ENCODE results near the gene LGR4. TPM values are rescaled to one million over a fixed set of nuclear protein-coding genes. Genes with fewer than 3 reads are reported as not detected.

Gene LGR4
- total and polyA plus RNA-seq, 2 of the 4 experiments (the other 2 are of a cell fraction), result 2.9 to 6.8 TPM

DNA sequence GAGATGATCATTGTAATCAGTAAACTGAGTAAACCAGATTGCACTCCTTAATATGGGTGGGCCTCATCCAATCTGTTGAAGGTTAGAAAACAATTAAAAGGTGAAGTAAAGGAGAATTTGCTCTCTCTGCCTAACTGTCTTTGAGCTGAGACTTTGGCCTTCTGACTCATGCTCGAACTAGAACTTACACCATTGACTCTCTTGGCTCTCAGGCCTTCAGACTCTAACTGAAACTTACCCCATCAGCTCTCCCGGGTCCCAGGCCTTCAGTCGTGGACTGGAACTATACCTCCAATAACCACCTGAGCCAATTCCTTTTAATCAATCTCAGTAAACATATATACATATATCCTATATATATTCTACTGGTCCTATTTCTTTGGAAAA, 34.0 kb downstream of the LGR4 start:
- Histone ChIP-seq H3K23ac (ENCODE audit: low read depth, low read length) (no peak overlapping the region), H3K27ac (ENCODE audit: insufficient read depth, low read length) (no peak overlapping the region), H3K4me1 (ENCODE audit: control insufficient read depth, insufficient read depth, low read length) (peaks cover 7% of the 10 kb centered on the region), H3K14ac (replicated peaks; ENCODE audit: low read depth, low read length) (no peak overlapping the region), H2AFZ (replicated peaks; ENCODE audit: low read length, poor library complexity) (no peak overlapping the region), H3K4me3 (ENCODE audit: insufficient read depth, low read depth, low read length) (no peak overlapping the region), H2BK120ac (ENCODE audit: low read depth, low read length) (no peak overlapping the region), H4K91ac (ENCODE audit: insufficient read depth, low read depth, low read length) (no peak overlapping the region), H3K9me1 (ENCODE audit: insufficient read depth, low read length) (no peaks in the 10 kb centered on the region), H2BK5ac (ENCODE audit: low read depth, low read length, poor library complexity, severe bottlenecking) (no peak overlapping the region), H3K4ac (ENCODE audit: low read depth, low read length) (no peak overlapping the region), H3K9me3 (ENCODE audit: control insufficient read depth, insufficient read depth, low read length) (0 out of 2 replicates have a peak, but pooled peaks cover 2% of the 10 kb centered on the region), H4K5ac (ENCODE audit: low read depth, low read length) (no peak overlapping the region), H3K9ac (ENCODE audit: low read depth, low read length) (no peak overlapping the region), H4K8ac (ENCODE audit: low read depth in 2 of 2, low read length in 2 of 2) (no peak overlapping the region), H3K18ac (ENCODE audit: low read depth, low read length) (no peak overlapping the region), H4K20me1 (ENCODE audit: insufficient read depth, low read length) (no peaks in the 10 kb centered on the region), H2BK20ac (ENCODE audit: low read depth, low read length) (no peak overlapping the region), H3K27me3 (ENCODE audit: control insufficient read depth, insufficient read depth, low read length) (no peaks in the 10 kb centered on the region), H3K56ac (ENCODE audit: extremely low read depth, insufficient read depth, low read length) (no peak overlapping the region), H2AK5ac (ENCODE audit: low read depth, low read length) (no peak overlapping the region), H3K4me2 (ENCODE audit: low read depth, low read length) (no peak overlapping the region), H3K79me1 (ENCODE audit: low read depth in 1 of 2, low read length in 2 of 2) (peaks cover 0 to 3% of the 10 kb centered on the region in 2 experiments; a peak in 2 of 4 replicates), H2AK9ac (replicated peaks; ENCODE audit: low read depth, low read length, poor library complexity) (no peak overlapping the region), H2BK15ac (ENCODE audit: low read depth, low read length) (no peak overlapping the region), H3K36me3 (ENCODE audit: control insufficient read depth, insufficient read depth, low read length) (no peaks in the 10 kb centered on the region)
- dilution Hi-C loops (cut with HindIII; ENCODE audit: low sequenced_read_pairs, unreplicated experiment) (no loop called here), intact Hi-C loops (cut with micrococcal nuclease) (loop anchor here (5.0 kb wide), 1 partner anchor 41 kb away; no protein-coding TSS in a partner anchor), in situ Hi-C loops (cut with MboI; ENCODE audit: low sequenced_read_pairs) (no loop called here)
- no peak for TF ChIP-seq RFX5 (IDR thresholded peaks at IDR 0.05; ENCODE audit: low read depth, low read length)
- TF ChIP-seq MXI1 (IDR thresholded peaks at IDR 0.05; ENCODE audit: borderline replicate concordance, low read depth, low read length), result no peak
- TF ChIP-seq RAD21 (IDR thresholded peaks at IDR 0.05; ENCODE audit: low read length), result no peak
- TF ChIP-seq FOS (IDR thresholded peaks at IDR 0.05; ENCODE audit: low read depth, low read length), result no peak
- no peak for TF ChIP-seq MAFK (IDR thresholded peaks at IDR 0.05; ENCODE audit: low read depth, low read length)
- no peak for TF ChIP-seq NFE2L2 (IDR thresholded peaks at IDR 0.05; ENCODE audit: low read depth, low read length)
- TF ChIP-seq POLR2A (IDR thresholded peaks at IDR 0.05; ENCODE audit: low read depth, low read length), result no peak
- no peak for TF ChIP-seq CHD1 (IDR thresholded peaks at IDR 0.05; ENCODE audit: low read depth, low read length)
- no peak for TF ChIP-seq SMC3 (IDR thresholded peaks at IDR 0.05; ENCODE audit: low read depth, low read length)
- TF ChIP-seq, protein P1, sequence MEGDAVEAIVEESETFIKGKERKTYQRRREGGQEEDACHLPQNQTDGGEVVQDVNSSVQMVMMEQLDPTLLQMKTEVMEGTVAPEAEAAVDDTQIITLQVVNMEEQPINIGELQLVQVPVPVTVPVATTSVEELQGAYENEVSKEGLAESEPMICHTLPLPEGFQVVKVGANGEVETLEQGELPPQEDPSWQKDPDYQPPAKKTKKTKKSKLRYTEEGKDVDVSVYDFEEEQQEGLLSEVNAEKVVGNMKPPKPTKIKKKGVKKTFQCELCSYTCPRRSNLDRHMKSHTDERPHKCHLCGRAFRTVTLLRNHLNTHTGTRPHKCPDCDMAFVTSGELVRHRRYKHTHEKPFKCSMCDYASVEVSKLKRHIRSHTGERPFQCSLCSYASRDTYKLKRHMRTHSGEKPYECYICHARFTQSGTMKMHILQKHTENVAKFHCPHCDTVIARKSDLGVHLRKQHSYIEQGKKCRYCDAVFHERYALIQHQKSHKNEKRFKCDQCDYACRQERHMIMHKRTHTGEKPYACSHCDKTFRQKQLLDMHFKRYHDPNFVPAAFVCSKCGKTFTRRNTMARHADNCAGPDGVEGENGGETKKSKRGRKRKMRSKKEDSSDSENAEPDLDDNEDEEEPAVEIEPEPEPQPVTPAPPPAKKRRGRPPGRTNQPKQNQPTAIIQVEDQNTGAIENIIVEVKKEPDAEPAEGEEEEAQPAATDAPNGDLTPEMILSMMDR (conservative IDR thresholded peaks at IDR 0.05; ENCODE audit: low read depth, low read length), result no peak
- no peak for TF ChIP-seq RCOR1 (IDR thresholded peaks at IDR 0.05; ENCODE audit: insufficient replicate concordance, low read length)
- no peak for TF ChIP-seq CEBPB (IDR thresholded peaks at IDR 0.05; ENCODE audit: low read depth, low read length)
- CTCF ChIA-PET, result no interaction called here
- DNase-seq (no peak), ATAC-seq (ENCODE audit: low read depth) (no peak)
- 100% methylated on average over 1 of the region's 3 CpGs; no CpG with 5 or more reads in 1 of the 2 experiments for WGBS, 2 experiments (ENCODE audit: extremely low coverage in 2 of 2, insufficient read length in 1 of 2)
- BruUV-seq (replicated peaks), result no TSS peak
- POLR2A ChIA-PET (ENCODE audit: unreplicated experiment), result no interaction called here

Measured in IMR-90 (cell line).